ENCODE measurements around the gene MAP3K5.

DNA sequence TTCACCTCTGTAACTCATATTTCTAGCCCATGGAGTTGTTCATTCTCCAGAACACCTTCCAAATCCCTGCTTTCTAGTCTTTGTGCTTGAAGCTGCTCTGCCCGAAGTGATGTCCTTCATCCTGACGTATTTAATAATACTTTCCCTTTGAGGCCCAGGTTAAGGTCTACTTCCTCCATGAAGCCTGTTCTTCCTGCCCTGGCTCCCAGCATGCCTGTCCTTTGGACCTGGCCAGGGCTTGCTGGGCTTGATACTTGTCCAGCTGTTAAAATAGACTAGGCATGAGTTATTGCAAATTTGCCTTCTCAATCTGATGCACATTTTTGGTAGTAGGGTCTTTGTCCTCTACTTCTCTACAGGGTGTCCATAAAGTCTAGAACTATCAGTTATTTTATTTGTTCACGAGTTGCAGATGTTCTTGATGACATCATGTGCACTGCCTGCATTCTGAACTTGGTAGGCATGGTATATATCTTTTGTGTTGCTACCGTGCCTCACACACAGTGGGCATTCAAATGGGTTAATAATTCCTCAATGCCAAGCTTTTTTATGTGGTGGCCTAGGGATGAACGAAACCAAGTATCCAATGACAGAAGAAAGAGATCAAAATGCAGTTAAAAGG lies 239.0 kb downstream of the MAP3K5 start:
- TF ChIP-seq POLR2AphosphoS5 (IDR thresholded peaks at IDR 0.05): no peak
- no peak for TF ChIP-seq POLR2A (IDR thresholded peaks at IDR 0.05; ENCODE audit: low read depth)
- TF ChIP-seq, protein P1, sequence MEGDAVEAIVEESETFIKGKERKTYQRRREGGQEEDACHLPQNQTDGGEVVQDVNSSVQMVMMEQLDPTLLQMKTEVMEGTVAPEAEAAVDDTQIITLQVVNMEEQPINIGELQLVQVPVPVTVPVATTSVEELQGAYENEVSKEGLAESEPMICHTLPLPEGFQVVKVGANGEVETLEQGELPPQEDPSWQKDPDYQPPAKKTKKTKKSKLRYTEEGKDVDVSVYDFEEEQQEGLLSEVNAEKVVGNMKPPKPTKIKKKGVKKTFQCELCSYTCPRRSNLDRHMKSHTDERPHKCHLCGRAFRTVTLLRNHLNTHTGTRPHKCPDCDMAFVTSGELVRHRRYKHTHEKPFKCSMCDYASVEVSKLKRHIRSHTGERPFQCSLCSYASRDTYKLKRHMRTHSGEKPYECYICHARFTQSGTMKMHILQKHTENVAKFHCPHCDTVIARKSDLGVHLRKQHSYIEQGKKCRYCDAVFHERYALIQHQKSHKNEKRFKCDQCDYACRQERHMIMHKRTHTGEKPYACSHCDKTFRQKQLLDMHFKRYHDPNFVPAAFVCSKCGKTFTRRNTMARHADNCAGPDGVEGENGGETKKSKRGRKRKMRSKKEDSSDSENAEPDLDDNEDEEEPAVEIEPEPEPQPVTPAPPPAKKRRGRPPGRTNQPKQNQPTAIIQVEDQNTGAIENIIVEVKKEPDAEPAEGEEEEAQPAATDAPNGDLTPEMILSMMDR (IDR thresholded peaks at IDR 0.05): no peak
